Activated CD8-positive, alpha-beta memory T cell treated with anti-CD3 and anti-CD28 coated beads, Interleukin-2, amount 50 U/mL, for 48 hours (primary cell): ENCODE measurements around the gene RNF115.
"Not testable (repeated sequence)": the region's sequence is repeated elsewhere in the genome, so short reads cannot be mapped to it uniquely, and the experiment has no call there.

Experiments used
- DNase-seq: peaks from one replicate; pipeline ENCODE4 v3.0.0-alpha.2; 2020

RNF115 gene

GRCh38 chr1:145771056-145771455, 52.8 kb downstream of the RNF115 start:
- DNase-seq, result no peak

DNA sequence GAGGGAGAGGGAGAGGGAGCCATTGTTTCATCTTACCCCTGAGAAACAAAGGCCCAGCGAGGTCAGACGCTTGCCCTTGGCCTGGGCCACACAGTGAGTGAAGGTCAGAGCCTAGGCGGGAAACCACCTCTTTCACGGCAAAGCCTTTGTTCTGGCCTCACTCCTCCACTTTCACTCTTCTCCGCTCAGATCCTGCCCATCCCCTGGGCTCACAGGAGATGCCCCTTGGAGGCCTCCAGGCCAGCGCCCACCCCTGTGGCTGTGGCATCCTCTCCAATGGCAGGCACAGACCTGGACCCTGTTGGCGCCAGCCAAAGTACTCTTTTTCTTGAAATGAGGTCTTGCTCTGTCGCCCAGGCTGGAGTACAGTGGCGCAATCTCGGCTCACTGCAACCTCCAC, 55.9 kb downstream of the RNF115 start:
- not testable (repeated sequence) for DNase-seq

- not testable (repeated sequence) for DNase-seq
Observed at GRCh38 chr1:145766926-145767325, 57.0 kb downstream of the RNF115 start.

DNA sequence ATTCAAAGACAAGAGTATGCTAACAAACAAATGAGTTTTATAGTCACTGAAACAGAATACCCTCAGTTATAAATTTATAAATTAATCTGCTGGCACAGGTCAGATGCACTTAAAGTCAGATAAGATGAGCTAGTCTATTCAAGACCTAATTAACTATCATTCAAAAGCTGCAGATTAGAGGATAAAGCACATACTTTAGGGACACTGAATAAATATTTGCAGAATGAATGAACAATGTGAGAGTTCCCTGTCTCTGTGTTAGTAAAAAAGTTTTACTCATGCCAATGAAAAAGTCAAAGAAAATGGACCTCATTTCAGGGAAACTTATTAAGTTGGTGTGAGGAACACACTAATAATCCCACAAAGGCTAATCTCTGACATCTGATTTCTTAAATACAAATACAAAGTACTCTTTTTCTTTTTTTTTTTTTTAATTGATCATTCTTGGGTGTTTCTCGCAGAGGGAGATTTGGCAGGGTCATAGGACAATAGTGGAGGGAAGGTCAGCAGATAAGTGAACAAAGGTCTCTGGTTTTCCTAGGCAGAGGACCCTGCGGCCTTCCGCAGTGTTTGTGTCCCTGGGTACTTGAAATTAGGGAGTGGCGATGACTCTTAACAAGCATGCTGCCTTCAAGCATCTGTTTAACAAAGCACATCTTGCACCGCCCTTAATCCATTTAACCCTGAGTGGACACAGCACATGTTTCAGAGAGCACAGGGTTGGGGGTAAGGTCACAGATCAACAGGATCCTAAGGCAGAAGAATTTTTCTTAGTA, 58.1 kb downstream of the RNF115 start:
- DNase-seq, result not testable (repeated sequence)

GRCh38 chr1:145765127-145765526, 58.8 kb downstream of the RNF115 start:
- DNase-seq, result not testable (repeated sequence)

DNA sequence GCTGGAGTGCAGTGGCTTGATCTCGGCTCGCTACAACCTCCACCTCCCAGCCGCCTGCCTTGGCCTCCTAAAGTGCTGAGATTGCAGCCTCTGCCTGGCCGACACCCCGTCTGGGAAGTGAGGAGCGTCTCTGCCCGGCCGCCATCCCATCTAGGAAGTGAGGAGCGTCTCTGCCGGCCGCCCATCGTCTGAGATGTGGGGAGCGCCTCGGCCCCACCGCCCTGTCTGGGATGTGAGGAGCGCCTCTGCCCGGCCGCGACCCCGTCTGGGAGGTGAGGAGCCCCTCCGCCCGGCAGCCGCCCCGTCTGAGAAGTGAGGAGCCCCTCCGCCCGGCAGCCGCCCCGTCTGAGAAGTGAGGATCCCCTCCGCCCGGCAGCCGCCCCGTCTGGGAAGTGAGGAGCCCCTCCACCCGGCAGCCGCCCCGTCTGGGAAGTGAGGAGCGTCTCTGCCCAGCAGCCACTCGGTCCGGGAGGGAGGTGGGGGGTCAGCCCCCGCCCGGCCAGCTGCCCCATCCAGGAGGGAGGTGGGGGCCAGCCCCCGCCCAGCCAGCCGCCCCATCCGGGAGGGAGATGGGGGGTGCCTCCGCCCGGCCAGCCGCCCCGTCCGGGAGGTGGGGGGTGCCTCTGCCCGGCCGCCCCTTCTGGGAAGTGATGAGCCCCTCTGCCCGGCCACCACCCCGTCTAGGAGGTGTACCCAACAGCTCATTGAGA, 59.5 kb downstream of the RNF115 start:
- not testable (repeated sequence) for DNase-seq

- not testable (repeated sequence) for DNase-seq
Observed at GRCh38 chr1:145762001-145762400, 61.9 kb downstream of the RNF115 start.

DNA sequence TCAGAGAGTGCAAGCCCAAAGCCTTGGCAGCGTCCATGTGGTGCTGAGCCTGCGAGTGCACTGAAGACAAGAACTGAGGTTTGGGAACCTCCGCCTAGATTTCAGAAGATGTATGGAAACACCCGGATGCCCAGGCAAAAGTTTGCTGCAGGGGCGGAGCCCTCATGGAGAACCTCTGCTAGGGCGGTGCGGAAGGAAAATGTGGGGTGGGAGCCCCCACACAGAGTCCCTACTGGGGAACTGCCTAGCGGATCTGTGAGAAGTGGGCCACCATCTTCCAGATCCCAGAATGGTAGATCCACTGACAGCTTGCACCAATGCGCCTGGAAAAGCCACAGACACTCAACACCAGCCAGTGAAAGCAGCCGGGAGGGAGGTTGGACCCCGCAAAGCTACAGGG, 62.4 kb downstream of the RNF115 start:
- DNase-seq, result not testable (repeated sequence)

GRCh38 chr1:145760395-145760949, 63.4 kb downstream of the RNF115 start:
- DNase-seq, result not testable (repeated sequence)

DNA sequence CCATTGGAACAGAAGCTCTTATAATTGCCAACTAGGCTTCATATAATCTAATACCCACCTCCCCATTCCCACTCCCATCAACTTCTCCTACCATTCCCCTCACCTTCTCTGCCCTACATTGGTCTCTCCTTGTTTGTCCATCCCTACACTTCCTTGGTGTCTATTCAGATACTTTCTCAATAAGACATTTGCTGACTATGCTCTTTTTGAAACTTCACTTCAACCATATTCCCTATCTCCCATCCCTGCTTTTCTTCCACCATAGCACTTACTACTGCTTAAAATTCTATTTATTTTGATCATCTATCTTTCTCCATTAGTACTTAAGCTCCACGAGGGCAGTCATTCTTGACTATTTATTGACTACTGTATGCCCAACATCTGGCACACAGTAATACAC, 64.2 kb downstream of the RNF115 start:
- no peak for DNase-seq

- DNase-seq, result no peak
Observed at GRCh38 chr1:145758575-145758974, 65.3 kb downstream of the RNF115 start.

GRCh38 chr1:145758116-145758515, 65.8 kb downstream of the RNF115 start:
- no peak for DNase-seq

GRCh38 chr1:145757420-145757819, 66.5 kb downstream of the RNF115 start:
- no peak for DNase-seq

- no peak for DNase-seq
Observed at GRCh38 chr1:145751491-145752037, 72.3 kb downstream of the RNF115 start.

DNA sequence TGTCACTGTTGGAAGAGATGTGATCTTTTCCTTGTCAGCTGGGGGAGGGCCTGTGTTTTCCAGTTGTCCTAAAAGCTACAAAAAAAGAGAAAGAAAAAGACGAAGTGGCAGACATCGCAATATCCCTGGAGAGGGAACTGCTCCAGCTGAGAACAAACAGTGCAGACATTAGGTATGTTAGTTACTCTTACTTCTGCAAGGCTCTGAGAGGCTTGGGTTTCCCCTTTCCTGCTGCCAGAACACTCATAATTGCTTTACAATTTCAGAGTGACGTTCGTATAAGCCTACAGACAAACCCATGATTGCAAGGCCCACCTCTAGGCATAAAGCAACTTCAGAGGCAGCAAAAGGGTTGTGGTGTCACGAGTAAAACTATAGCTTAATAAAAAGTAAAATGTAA, 73.5 kb downstream of the RNF115 start:
- DNase-seq, result no peak

DNA sequence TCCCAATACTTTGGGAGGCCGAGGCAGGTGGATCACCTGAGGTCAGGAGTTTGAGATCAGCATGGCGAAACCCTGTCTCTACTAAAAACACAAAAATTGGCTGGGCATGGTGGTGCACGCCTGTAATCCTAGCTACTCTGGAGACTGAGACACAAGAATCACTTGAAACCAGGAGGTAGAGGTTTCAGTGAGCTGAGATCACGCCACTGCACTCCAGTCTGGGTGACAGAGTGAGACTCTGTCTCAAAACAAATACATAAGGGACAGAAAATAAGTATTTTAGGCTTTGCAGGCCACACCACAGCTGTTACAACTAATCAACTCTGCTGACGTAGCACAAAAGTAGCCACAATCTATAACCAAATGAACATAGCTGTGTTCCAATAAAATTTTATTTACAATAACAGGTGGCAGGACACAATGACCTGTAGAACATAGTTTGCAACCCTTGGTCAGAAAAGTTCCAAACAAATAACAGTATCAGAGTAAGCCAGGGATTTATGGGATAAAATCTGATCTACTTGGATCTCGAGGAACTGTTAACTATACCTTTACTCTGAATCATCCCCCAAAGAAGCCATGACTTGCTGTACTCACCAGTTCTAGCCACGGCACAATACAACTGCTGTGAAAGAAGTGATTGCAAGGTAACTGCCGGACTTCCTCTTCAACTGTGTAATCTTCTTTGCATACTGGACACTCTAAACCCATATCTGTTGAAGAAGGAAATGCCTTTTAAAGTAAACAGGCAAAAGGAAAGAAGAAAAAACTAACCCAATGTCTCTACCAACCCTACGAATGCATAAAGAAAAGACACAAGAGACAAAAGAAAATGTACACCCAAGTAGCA, 76.3 kb downstream of the RNF115 start:
- DNase-seq, result no peak

DNA sequence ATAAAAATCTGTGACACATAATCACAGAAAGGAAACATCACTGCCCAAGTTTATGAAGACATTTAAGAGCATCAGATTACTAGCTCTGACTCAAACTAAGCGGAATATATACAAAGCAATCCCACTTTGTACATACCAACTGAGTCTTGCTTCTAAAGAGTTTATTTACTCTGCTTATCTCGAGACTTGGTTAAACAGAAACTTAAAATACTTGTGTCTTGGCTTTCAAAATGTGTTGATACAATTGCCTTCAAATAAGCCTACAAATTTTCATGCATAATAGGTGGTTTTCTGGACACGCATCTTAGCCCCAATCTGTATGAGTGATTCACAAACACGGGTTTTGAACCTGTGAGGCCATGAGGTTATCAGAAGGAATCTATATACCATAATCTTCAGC, 83.6 kb downstream of the RNF115 start:
- DNase-seq, result no peak

DNA sequence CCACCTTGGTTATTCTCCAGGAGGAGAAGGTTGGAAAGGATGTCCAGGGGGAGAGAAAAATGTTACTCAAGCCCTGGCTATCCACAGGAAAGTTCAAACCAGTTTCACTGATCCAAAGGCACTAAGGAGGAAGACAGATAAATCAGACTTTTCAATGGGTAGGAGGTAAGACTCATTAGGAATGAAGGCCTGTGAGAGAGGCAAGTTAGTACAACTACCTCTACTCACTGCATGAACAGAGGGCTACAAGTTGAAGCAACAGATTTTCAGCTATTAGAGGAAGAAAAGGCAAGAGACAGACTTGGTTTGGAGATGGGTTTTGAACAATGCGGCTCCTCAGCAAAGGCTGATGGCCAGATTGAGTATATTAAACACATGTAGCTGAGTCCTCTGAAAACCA, 87.7 kb downstream of the RNF115 start:
- no peak for DNase-seq

- no peak for DNase-seq
Observed at GRCh38 chr1:145730900-145731299, 93.0 kb downstream of the RNF115 start.

GRCh38 chr1:145730467-145730866, 93.4 kb downstream of the RNF115 start:
- no peak for DNase-seq

GRCh38 chr1:145729666-145730436, 94.0 kb downstream of the RNF115 start:
- DNase-seq, result no peak

GRCh38 chr1:145729196-145729595, 94.7 kb downstream of the RNF115 start:
- DNase-seq, result no peak
